ENCODE data around the gene SLX1B. TPM values are rescaled to one million over a fixed set of nuclear protein-coding genes. Genes with fewer than 3 reads are reported as not detected.

Gene SLX1B
- total RNA-seq = 42.6 and 64.9 TPM in 2 replicates

GRCh38 chr16:29454269-29454668, at the start of gene SLX1B, which contains the start of gene BOLA2:
Gene SLX1B, plus strand, starts transcription at chr16:29454533.
Gene BOLA2, minus strand, starts transcription at chr16:29454351. Its CDS starts 98 bp downstream, at chr16:29454253.

DNA sequence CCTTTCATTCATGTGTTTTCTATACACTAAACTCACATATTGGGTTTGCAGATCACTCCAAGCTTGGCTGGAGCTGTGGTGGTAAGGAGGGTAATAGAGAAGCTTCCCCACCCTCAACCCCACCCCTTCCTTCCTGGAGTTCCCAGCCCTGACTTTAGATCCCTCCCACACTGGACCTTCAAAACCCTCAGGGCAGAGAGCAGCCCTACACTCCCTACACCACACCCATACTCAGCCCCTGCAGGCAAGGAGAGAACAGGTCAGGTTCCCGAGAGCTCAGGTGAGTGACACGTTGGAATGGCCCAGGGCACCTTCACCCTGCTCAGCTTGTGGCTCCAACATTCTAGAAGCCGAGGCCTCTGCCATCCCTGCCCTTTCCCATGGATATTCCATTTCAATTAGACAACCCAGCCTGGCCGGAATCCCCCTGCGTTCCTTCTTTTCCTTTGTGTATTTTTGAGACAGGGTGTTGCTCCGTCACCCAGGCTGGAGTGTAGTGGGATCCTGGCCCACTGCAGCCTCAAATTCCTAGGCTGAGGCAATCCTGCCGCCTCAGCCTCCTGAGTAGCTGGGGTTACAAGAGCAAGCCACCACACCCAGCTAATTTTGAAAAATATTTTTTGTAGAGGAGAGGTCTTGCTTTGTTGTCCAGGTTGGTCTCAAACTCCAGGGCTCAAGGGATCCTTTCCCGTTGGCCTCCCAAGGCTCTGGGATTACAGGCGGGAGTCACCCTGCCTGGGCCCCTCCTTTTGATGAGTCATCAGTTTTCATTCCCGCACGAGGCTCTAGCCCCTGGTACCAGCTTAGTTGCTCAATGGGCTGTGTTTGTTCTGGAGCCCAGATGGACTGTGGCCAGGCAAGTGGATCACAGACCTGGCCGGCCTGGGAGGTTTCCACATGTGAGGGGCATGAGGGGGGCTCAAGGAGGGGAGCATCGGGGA, 5.6 kb downstream of the SLX1B start, which contains the start of gene SULT1A4:
TSS of gene SULT1A4 (plus strand) at position 208 of the 941 bp plus-strand sequence. CDS start 1,473 bp downstream, outside the sequence.

GRCh38 chr16:29506308-29506707, 52.0 kb downstream of the SLX1B start, which contains the start of gene NPIPB12:
Gene NPIPB12, minus strand, starts transcription at chr16:29506408.

Other genes with a start within 250 kb of the SLX1B start
- 0.04 and 0.08 TPM in 2 replicates for gene NPIPB11, start 47.8 kb upstream of the SLX1B start, total RNA-seq
- 14.1 and 15.2 TPM in 2 replicates for gene BOLA2, start 182 bp upstream of the SLX1B start, total RNA-seq
- gene SULT1A4, start 5.4 kb downstream of the SLX1B start, total RNA-seq = 0.76 and 2.0 TPM in 2 replicates
- 1.2 and 2.8 TPM in 2 replicates for gene NPIPB12, start 51.9 kb downstream of the SLX1B start, total RNA-seq
- gene SPN, start 208.7 kb downstream of the SLX1B start, total RNA-seq = not detected in 2 replicates
- 6.2 and 8.3 TPM in 2 replicates for gene QPRT, start 224.6 kb downstream of the SLX1B start, total RNA-seq

Measured in hair follicular keratinocyte (primary cell).